HG03045 (cell line): ENCODE measurements around the gene ONECUT3.
"Not testable (repeated sequence)": the region's sequence is repeated elsewhere in the genome, so short reads cannot be mapped to it uniquely, and the experiment has no call there.

Experiments
- ATAC-seq: cut with Tn5 transposase; IDR thresholded peaks from one replicate; pipeline ENCODE4 v1.9.1; 2021; ENCODE audit warnings: mild to moderate bottlenecking, moderate library complexity; ENCODE audit not compliant: unreplicated experiment

The ONECUT3 gene

GRCh38 chr19:1755467-1756171, 2.3 kb downstream of the ONECUT3 start:
- no peak for ATAC-seq

GRCh38 chr19:1756264-1756663, 3.0 kb downstream of the ONECUT3 start:
- ATAC-seq = no peak

- no peak for ATAC-seq
Observed at GRCh38 chr19:1756705-1757465, 3.6 kb downstream of the ONECUT3 start.

- ATAC-seq = no peak
Observed at GRCh38 chr19:1757468-1758230, 4.3 kb downstream of the ONECUT3 start.

- no peak for ATAC-seq
Observed at GRCh38 chr19:1758231-1758577, 4.9 kb downstream of the ONECUT3 start.

- no peak for ATAC-seq
Observed at GRCh38 chr19:1758959-1759903, 5.9 kb downstream of the ONECUT3 start.

- no peak for ATAC-seq
Observed at GRCh38 chr19:1760020-1760419, 6.7 kb downstream of the ONECUT3 start.

GRCh38 chr19:1760786-1761527, 7.7 kb downstream of the ONECUT3 start:
- not testable (repeated sequence) for ATAC-seq

- no peak for ATAC-seq
Observed at GRCh38 chr19:1761528-1762242, 8.4 kb downstream of the ONECUT3 start.

GRCh38 chr19:1762243-1763117, 9.2 kb downstream of the ONECUT3 start:
- no peak for ATAC-seq

GRCh38 chr19:1763648-1764639, 10.6 kb downstream of the ONECUT3 start:
- ATAC-seq = no peak

GRCh38 chr19:1764729-1765128, 11.4 kb downstream of the ONECUT3 start:
- no peak for ATAC-seq

- no peak for ATAC-seq
Observed at GRCh38 chr19:1765232-1765903, 12.1 kb downstream of the ONECUT3 start.

- no peak for ATAC-seq
Observed at GRCh38 chr19:1765904-1766799, 12.8 kb downstream of the ONECUT3 start.

- ATAC-seq = no peak
Observed at GRCh38 chr19:1766800-1767352, 13.6 kb downstream of the ONECUT3 start.
